ENCODE data around the gene APOL6.
"Not testable (repeated sequence)": the region's sequence is repeated elsewhere in the genome, so short reads cannot be mapped to it uniquely, and the experiment has no call there.

APOL6 gene

DNA sequence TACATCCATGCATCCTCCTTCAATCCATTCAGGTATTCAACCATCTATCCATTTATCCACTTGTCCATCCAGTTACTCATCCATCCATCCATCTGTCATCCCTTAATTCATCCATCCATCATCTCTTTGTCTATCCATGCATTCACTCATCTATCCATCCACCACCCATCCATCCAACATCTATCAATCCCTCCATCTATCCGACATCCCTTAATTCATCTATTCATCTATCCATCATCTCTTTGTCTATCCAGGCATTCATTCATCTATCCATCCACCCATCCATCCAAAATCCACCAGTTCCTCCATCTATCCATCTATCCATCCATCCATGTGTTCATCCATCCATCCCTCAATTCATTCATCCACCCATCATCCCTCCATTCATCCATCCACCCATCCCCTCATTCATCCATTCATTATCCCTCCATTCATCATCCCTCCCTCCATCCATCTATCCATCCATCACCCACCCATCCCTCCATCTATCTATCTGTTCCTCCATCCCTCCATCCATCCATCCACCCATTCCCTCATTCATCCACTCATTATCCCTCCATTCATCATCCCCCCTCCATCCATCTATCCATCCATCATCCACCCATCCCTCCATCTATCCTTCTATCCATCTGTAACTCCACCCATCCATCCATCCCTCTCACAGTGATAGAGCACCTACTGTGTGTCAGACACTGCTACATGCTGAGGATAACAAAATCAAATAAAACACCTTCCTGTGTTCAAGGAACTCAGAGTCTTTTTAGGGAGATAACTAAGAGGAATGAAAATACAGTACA is 29.6 kb upstream of the APOL6 start:
- no peak for DNase-seq

DNA sequence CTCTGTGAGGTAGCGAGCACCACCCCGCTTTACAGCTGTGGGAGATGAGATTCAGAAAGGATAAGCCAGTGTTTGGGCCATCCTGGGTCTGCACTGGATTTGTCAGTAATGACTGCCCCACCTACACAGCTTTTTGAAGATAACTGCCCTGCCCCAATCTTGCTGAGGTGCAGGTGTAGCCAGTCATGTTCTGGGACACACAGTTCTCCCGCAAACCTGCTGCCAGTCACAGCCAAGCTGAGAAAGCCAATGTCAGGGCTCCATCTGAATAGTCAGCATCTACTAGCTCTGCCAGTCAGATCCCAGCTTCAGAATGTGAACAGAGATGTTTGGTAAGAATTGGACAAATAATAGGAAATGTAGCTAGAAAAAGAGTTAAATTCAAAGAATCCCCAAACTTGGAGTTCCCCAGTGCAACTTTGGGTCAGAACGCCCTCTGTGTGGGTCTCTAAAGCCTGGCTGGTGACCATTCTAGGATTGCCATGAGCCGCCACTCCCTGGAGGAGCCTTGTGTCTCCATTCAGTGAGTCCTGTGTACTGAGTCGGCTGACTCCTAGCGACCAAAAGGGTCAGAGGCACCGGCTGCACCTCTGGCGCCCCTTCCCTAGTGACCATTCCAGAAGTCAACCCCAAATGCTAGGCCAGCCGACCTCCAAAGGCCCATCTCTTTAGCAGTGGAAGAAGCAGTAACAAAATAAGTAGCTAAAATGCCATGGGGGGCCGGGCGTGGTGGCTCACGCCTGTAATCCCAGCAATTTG is 28.7 kb upstream of the APOL6 start:
- DNase-seq = no peak

DNA sequence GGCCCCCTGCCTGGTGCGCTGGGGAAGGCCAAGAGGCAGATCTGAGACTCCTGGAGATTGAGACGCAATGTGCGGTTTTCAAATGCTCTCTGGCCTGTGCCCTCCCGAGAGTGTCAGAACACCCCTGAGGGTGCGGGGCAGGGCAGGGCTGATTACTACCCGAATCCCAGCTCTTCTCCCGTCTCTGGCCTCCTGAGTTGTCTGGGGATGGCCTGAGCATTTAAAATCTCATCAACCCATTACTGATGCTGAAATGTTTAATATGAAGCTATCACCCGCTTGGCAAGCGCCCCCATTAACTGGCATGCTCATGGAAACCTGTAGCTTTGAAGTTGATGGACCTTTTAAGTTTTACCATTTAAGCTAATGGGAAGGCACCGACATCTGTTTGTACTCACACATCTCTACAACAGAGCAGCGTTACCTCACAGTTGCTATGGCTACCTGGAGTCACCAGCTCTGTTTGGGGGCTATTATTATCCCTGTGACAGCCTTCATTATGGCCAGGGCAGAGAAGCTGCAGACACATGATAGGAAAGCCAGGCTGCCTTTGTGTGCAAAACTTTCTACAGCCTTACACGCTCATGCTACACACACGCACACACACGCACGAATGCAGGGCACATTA is 27.5 kb upstream of the APOL6 start:
- no peak for DNase-seq

- no peak for DNase-seq
Measured at GRCh38 chr22:35621451-35621850, 26.8 kb upstream of the APOL6 start.

GRCh38 chr22:35622191-35622913 is 25.9 kb upstream of the APOL6 start:
- DNase-seq = no peak

DNA sequence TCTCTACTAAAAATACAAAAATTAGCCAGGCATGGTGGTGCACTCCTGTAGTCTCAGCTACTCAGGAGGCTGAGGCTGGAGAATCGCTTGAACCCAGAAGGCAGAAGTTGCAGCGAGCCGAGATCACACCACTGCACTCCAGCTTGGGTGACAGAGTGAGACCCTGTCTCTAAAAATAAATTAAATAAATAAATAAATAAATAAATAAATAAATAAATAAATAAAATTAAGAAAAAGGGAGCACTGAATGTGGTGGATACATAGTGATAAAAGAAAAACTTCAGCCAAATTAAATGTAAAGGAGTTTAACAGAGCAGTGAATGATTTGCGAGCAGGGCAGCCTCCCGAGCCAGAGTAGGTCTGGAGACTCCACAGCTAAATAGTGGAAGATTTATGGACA is 24.4 kb upstream of the APOL6 start:
- not testable (repeated sequence) for DNase-seq

DNA sequence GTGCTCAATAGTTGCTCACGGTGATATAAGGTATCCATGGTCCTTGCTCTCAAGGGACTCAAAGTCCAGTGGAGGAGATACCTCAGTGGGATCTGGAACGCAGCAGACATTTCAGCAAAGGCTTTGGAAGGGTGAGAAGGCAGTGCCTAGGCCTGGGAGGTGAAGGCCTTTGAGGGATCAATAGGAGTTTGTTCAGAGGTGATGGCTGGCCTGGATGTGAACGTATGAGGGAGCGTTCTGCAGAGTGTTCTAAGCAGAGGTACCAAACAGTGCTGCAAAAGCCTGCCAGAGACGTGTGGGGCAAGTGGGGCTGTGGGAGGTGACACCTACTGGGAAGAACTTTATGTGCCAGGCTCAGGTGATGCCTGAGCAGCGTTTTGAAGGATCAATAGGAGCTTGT is 23.7 kb upstream of the APOL6 start:
- no peak for DNase-seq

- DNase-seq = no peak
Measured at GRCh38 chr22:35625763-35626432, 22.3 kb upstream of the APOL6 start.

GRCh38 chr22:35627267-35628041 is 20.8 kb upstream of the APOL6 start:
- peak; percentile 62 for DNase-seq

GRCh38 chr22:35628732-35629131 is 19.5 kb upstream of the APOL6 start:
- DNase-seq = no peak

- DNase-seq = peak; percentile 50
Measured at GRCh38 chr22:35629406-35630216, 18.6 kb upstream of the APOL6 start.

DNA sequence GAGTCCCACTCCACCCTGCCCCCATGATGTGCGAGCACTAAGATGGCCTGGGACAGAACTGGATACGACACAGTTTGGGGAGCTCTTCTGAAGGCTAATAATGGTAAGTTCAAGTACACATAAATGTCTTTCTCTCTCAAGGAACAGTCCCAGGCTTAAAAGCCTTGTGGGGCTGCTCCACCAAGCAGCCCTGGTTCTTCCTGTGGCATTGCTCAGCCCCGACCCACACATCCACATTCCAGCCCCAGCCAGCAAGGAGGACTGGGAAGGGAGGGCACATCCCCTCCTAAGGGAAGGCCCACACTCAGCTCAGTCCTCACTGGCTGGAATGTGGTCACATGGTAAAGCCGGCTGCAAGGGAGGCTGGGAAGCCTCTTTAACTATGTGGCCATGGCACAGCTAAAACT is 17.9 kb upstream of the APOL6 start:
- no peak for DNase-seq

DNA sequence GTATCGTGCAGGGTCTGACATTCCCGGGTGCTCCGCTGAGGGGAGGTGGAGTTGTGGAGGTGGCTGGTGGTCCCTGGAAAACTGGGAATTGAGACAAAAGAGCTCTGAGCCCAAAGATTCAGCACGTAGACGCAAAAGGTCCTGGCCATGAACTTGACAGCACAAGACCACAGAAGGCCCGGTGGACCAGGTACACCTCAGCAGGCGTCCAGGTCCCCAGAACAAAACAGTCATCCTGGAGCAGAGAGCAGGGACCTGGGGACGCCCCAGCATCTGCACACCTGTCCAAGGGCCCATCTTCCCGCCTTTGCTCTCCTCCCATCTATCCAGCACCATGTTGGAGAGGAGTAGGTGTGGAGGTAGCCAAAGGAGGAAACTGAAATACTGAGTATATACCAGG is 17.4 kb upstream of the APOL6 start:
- no peak for DNase-seq

GRCh38 chr22:35631597-35631996 is 16.6 kb upstream of the APOL6 start:
- DNase-seq = peak; percentile 32

- no peak for DNase-seq
Measured at GRCh38 chr22:35632935-35633334, 15.3 kb upstream of the APOL6 start.

- no peak for DNase-seq
Measured at GRCh38 chr22:35633520-35633919, 14.7 kb upstream of the APOL6 start.

DNA sequence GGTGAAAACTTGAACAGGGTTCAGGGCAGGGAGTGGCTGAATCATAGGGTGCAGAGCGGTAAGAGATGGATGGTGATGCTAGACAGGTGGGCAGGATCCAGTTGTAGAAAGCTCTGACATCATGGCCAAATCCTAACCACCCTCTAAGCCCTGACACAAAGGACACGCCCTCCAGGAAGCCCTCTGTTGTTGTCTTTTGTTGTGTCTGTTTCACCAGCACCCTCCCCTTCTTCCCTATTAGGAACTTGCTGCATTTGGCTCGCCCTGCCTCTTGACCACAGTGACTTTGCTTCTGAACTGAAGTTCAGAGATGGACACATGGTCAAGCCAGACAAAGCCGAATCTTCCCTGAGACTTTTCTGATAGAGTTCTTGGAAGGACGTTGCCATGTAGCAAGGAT is 14.2 kb upstream of the APOL6 start:
- DNase-seq = no peak

DNA sequence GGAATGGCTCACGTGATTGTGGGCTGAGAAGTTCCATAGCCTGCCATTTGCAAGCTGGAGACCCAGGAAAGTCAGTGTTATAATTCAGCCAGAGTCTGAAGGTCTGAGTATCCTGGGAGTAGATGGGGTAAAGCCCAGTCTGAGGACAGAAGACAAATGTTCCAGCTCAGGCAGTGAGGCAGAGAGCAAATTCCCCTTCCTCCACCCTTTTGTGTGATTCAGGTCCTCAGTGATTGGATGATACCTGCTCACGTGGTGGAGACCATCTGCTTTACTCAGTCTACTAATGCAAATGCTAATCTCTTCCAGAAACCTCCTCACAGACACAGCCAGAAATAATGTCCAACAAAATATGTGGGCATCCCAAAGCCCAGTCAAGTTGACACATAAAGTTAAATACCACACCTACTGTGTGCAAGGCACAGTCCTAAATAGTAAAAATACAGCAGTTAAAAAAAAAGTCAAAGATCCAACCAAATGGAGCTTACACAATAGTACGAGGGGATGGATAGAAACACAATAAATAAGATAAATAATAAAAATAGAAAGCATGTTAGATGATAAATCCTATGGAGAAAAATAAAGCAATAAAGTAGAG is 13.2 kb upstream of the APOL6 start:
- DNase-seq = no peak

- DNase-seq = no peak
Measured at GRCh38 chr22:35637254-35637653, 11.0 kb upstream of the APOL6 start.

DNA sequence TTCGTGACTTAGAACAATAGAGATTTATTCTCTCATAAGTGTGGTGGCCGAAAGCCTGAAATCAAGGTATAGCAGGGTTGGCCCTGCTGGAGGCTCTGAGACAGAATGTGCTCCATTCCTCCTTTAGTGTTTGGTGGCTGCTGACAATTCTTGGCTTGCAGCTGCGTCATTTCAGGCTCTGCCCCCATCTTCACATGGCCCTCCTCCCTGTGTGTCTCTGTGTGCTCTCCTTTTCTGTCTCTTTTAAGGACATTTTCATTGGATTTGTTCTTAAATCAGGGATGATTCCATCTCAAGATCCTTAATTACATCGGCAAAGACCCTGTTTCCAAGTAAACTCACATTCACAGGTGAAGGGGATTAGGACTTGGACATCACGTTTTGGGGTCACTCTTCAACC is 10.2 kb upstream of the APOL6 start:
- DNase-seq = no peak

- no peak for DNase-seq
Measured at GRCh38 chr22:35638410-35638809, 9.8 kb upstream of the APOL6 start.

All from CD4-positive, alpha-beta T cell treated with Interleukin-17A for 1 hour (primary cell).